HEK293 (cell line): ENCODE data around the gene PRLR.

Experiments
- CTCF ChIP-seq: fragments of 450-650 bp; formaldehyde crosslinking; IDR thresholded peaks from 2 replicates; pipeline ENCODE4 v1.5.1; 2016; ENCODE audit warnings: missing biosample characterization, missing genetic modification characterization
- EGR2 ChIP-seq: fragments of 450-650 bp; formaldehyde crosslinking; IDR thresholded peaks from 2 replicates; pipeline ENCODE4 v1.5.1; 2016; ENCODE audit warnings: low read depth, missing biosample characterization, missing genetic modification characterization
- SALL2 ChIP-seq: fragments of 450-650 bp; formaldehyde crosslinking; IDR thresholded peaks from 2 replicates; pipeline ENCODE4 v1.5.0; 2017; ENCODE audit warnings: missing biosample characterization, mild to moderate bottlenecking, missing genetic modification characterization, borderline replicate concordance
- TCF7L2 ChIP-seq: IDR thresholded peaks from 2 replicates; pipeline ENCODE4 v1.6.1; 2011; ENCODE audit warnings: low read depth, mild to moderate bottlenecking, inconsistent platforms, low read length, moderate library complexity, borderline replicate concordance
- ZNF175 ChIP-seq: fragments of 450-650 bp; formaldehyde crosslinking; IDR thresholded peaks from 2 replicates; pipeline ENCODE4 v1.5.1; 2016; ENCODE audit warnings: missing biosample characterization, missing genetic modification characterization
- ZNF24 ChIP-seq: fragments of 450-650 bp; formaldehyde crosslinking; IDR thresholded peaks from 2 replicates; pipeline ENCODE4 v1.5.1; 2016; ENCODE audit warnings: missing biosample characterization, missing genetic modification characterization
- ZNF433 ChIP-seq: fragments of 450-650 bp; formaldehyde crosslinking; IDR thresholded peaks from 2 replicates; pipeline ENCODE4 v1.5.1; 2016; ENCODE audit warnings: missing biosample characterization, missing genetic modification characterization, low read depth
- ZNF561 ChIP-seq: fragments of 450-650 bp; IDR thresholded peaks from 2 replicates; pipeline ENCODE4 v1.5.1; 2018; ENCODE audit warnings: missing biosample characterization, missing genetic modification characterization, borderline replicate concordance
- ZNF639 ChIP-seq: fragments of 450-650 bp; formaldehyde crosslinking; IDR thresholded peaks from 2 replicates; pipeline ENCODE4 v1.5.1; 2016; ENCODE audit warnings: missing biosample characterization, missing genetic modification characterization
- ZNF677 ChIP-seq: fragments of 450-650 bp; IDR thresholded peaks from 2 replicates; pipeline ENCODE4 v1.5.0; 2018; ENCODE audit warnings: missing biosample characterization, mild to moderate bottlenecking, missing genetic modification characterization, moderate library complexity
- ZNF707 ChIP-seq: fragments of 450-650 bp; formaldehyde crosslinking; IDR thresholded peaks from 2 replicates; pipeline ENCODE4 v1.5.1; 2016; ENCODE audit warnings: missing biosample characterization, missing genetic modification characterization
- ZNF785 ChIP-seq: fragments of 450-650 bp; formaldehyde crosslinking; IDR thresholded peaks from 2 replicates; pipeline ENCODE4 v1.5.1; 2016; ENCODE audit warnings: missing biosample characterization, missing genetic modification characterization
- TF ChIP-seq, protein P1 (sequence below): fragments of 450-650 bp; formaldehyde crosslinking; conservative IDR thresholded peaks from 2 replicates; pipeline ENCODE4 v1.5.1; 2016; ENCODE audit warnings: low read depth, missing biosample characterization, missing genetic modification characterization
- TF ChIP-seq, protein P2 (sequence below): fragments of 450-650 bp; formaldehyde crosslinking; IDR thresholded peaks from 2 replicates; pipeline ENCODE4 v1.5.1; 2016; ENCODE audit warnings: missing biosample characterization, missing genetic modification characterization, borderline replicate concordance

- no peak for TF ChIP-seq ZNF639 (tag by site-specific recombination)
- no peak for TF ChIP-seq ZNF677
- no peak for TF ChIP-seq ZNF707
- TF ChIP-seq ZNF785 (tag by site-specific recombination) = no peak
- TF ChIP-seq ZNF175 (tag by site-specific recombination) = no peak
- TF ChIP-seq CTCF (tag by site-specific recombination) = no peak
- TF ChIP-seq TCF7L2 = no peak
- TF ChIP-seq EGR2 (tag by site-specific recombination) = no peak
- TF ChIP-seq ZNF561 (tag by site-specific recombination) = no peak
- TF ChIP-seq ZNF24 (tag by site-specific recombination) = no peak
- no peak for TF ChIP-seq ZNF433 (tag by site-specific recombination)
- TF ChIP-seq, protein P1, sequence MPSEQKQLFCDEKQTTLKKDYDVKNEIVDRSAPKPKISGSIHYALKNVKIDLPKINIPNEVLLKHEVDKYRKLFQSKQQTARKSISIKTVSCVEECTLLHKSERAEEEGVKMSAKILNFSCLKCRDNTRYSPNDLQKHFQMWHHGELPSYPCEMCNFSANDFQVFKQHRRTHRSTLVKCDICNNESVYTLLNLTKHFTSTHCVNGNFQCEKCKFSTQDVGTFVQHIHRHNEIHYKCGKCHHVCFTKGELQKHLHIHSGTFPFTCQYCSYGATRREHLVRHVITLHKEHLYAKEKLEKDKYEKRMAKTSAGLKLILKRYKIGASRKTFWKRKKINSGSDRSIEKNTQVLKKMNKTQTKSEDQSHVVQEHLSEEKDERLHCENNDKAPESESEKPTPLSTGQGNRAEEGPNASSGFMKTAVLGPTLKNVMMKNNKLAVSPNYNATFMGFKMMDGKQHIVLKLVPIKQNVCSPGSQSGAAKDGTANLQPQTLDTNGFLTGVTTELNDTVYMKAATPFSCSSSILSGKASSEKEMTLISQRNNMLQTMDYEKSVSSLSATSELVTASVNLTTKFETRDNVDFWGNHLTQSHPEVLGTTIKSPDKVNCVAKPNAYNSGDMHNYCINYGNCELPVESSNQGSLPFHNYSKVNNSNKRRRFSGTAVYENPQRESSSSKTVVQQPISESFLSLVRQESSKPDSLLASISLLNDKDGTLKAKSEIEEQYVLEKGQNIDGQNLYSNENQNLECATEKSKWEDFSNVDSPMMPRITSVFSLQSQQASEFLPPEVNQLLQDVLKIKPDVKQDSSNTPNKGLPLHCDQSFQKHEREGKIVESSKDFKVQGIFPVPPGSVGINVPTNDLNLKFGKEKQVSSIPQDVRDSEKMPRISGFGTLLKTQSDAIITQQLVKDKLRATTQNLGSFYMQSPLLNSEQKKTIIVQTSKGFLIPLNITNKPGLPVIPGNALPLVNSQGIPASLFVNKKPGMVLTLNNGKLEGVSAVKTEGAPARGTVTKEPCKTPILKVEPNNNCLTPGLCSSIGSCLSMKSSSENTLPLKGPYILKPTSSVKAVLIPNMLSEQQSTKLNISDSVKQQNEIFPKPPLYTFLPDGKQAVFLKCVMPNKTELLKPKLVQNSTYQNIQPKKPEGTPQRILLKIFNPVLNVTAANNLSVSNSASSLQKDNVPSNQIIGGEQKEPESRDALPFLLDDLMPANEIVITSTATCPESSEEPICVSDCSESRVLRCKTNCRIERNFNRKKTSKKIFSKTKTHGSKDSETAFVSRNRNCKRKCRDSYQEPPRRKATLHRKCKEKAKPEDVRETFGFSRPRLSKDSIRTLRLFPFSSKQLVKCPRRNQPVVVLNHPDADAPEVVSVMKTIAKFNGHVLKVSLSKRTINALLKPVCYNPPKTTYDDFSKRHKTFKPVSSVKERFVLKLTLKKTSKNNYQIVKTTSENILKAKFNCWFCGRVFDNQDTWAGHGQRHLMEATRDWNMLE (tag by site-specific recombination) = no peak
- TF ChIP-seq, protein P2, sequence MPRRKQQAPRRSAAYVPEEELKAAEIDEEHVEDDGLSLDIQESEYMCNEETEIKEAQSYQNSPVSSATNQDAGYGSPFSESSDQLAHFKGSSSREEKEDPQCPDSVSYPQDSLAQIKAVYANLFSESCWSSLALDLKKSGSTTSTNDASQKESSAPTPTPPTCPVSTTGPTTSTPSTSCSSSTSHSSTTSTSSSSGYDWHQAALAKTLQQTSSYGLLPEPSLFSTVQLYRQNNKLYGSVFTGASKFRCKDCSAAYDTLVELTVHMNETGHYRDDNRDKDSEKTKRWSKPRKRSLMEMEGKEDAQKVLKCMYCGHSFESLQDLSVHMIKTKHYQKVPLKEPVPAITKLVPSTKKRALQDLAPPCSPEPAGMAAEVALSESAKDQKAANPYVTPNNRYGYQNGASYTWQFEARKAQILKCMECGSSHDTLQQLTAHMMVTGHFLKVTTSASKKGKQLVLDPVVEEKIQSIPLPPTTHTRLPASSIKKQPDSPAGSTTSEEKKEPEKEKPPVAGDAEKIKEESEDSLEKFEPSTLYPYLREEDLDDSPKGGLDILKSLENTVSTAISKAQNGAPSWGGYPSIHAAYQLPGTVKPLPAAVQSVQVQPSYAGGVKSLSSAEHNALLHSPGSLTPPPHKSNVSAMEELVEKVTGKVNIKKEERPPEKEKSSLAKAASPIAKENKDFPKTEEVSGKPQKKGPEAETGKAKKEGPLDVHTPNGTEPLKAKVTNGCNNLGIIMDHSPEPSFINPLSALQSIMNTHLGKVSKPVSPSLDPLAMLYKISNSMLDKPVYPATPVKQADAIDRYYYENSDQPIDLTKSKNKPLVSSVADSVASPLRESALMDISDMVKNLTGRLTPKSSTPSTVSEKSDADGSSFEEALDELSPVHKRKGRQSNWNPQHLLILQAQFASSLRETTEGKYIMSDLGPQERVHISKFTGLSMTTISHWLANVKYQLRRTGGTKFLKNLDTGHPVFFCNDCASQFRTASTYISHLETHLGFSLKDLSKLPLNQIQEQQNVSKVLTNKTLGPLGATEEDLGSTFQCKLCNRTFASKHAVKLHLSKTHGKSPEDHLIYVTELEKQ (tag by site-specific recombination) = no peak
- TF ChIP-seq SALL2 (tag by site-specific recombination) = no peak
These were observed 157.1 kb downstream of the PRLR start for GRCh38 chr5:35073160-35073559.
